HG03045 (cell line): ENCODE results near the gene ATRN.

ENCODE experiments used
- ATAC-seq: cut with Tn5 transposase; IDR thresholded peaks from one replicate; pipeline ENCODE4 v1.9.1; 2021; ENCODE audit warnings: mild to moderate bottlenecking, moderate library complexity; ENCODE audit not compliant: unreplicated experiment

Gene ATRN

GRCh38 chr20:3621111-3621510, 150.3 kb downstream of the ATRN start:
- no peak for ATAC-seq

GRCh38 chr20:3622406-3622805, 151.6 kb downstream of the ATRN start:
- ATAC-seq = no peak

DNA sequence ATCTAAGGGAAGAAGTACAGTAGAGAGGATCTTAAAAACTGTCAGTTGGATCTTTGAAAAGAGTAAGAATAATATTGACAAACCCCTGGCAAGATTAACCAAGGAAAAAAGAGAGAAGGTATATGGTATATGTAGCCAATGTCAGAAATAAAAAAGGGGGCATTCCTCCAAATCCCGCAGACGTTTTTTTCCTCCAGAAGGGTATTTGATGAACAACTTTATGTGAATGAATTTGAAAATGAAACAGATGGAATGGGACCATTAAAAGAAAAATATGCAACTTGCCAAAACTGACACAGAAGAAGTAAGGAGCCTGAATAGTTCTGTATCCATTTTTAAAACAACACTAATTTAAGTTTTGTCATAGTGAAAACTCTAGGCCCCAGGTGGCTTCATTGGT, 156.7 kb downstream of the ATRN start:
- ATAC-seq = no peak

GRCh38 chr20:3628502-3629314, 157.9 kb downstream of the ATRN start:
- no peak for ATAC-seq

DNA sequence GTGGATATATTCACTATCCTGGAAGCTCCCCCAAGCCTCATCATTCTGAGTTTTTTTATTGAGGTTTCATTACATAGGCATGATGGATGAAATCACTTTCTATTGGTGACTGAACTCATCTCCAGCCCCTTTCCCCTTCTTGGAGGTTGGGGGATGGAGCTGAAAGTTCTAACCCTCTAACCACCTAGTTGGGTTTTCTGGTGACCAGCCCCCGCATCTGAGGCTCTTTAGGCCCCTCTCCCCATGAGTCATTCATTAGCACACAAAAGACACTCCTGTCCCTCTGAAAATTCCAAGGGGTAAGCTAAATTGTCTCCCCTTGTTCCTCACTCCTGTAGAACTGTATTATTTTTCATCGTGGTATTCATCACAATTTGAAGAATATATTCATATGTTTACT, 159.1 kb downstream of the ATRN start:
- no peak for ATAC-seq

- ATAC-seq = no peak
These were observed 159.6 kb downstream of the ATRN start for GRCh38 chr20:3630429-3630828.

DNA sequence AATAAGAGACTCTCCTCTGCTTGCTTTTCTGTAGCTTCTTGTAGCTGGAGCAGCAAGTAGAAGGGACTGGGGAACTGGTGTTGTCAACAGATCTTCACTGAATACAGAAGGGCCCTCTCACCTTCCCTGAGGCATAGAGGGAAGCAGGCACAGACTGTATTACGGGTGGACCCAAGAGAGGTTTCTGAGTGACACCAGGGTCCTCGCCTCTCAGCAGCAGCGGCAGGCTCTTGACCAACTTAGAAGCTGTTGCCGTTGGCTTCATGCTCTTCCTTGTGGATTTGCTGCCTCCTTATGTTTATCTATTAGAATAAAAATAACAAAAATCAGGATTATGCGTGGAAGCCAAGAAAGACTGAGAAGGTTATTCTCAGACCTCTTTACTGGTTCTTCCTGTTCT, 160.7 kb downstream of the ATRN start:
- no peak for ATAC-seq

GRCh38 chr20:3632311-3633004, 161.6 kb downstream of the ATRN start:
- no peak for ATAC-seq

- no peak for ATAC-seq
These were observed 163.2 kb downstream of the ATRN start for GRCh38 chr20:3633913-3634478.

GRCh38 chr20:3635346-3635745, 164.5 kb downstream of the ATRN start:
- no peak for ATAC-seq

- no peak for ATAC-seq
These were observed 169.4 kb downstream of the ATRN start for GRCh38 chr20:3640259-3640658.

DNA sequence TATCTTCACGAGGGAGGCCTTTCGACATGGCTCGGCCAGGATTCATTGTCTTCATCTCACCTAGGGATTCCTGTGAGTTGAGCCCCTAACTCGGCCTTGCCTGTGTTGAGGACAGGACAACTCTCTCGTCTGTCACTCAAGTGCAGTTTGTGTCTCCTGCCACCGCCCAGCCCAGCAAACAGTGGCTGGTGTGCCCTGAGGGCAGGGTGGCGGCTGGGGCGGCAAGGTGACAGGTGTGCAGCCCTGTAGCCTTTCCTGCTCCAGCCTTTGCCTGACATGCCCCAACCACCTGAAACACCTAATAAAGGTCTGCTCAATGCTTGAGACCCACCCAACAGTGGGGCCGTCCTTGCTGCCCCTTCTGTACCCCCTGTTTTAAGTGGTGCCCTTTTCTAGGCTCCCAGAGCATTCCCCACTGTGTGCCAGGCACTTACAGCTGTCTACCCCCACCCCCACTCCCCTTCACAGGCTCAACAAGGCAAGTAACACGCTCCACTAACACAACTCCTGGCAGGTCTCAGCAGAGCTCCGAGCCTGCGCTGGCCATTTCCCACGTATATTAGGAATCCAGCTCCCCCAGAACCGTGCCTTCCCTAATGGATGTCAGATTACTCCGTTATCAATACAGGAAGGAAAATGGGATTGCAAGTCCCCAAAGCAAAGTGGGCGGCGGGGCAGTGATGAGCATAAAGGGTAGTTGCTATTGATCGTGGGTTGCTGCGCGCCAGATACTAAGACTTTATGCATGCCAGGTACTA, 174.7 kb downstream of the ATRN start:
- ATAC-seq = no peak

- ATAC-seq = no peak
These were observed 175.2 kb downstream of the ATRN start for GRCh38 chr20:3646067-3646440.

GRCh38 chr20:3646651-3647050, 175.8 kb downstream of the ATRN start:
- ATAC-seq = no peak

- no peak for ATAC-seq
These were observed 176.7 kb downstream of the ATRN start for GRCh38 chr20:3647473-3647872.

- no peak for ATAC-seq
These were observed 178.1 kb downstream of the ATRN start for GRCh38 chr20:3648951-3649350.

DNA sequence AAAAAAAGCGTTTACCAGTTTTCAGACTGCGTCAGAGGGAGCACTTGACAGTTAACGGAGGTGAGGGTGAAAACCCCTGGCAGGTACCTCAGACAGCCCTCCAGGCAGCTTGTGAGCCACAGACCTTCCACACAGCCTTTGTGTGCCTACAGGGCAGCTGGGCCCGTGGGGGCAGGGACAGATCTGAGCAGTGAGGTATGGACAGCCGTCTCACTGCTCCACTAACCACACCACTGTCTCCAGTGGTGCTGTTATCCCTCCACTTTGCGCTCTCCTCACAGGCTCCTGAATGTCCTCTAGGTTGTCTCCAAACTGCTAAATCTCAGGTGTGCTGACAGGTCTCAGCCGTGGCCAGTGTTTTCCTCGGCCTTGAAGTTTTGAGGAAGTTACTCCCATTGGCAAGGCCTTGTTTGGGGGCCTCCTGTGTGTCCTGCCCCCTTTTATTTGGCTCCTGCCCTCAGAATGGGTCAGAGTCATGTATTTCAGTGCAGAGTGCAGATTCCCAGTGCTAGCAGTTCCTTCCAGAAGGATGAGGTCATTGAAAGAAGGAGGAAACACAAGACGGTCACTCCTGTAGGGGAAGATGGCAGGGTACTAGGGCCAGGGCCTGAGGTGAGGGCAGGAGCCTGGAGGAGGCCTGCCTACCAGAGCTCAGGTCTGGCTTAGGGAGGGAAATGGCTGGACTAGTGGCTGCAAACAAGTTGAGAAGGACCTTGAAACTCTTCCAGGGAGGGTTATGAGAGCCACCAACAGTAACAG, 180.6 kb downstream of the ATRN start:
- ATAC-seq = no peak

- no peak for ATAC-seq
These were observed 181.4 kb downstream of the ATRN start for GRCh38 chr20:3652221-3652620.

GRCh38 chr20:3652676-3653596, 182.1 kb downstream of the ATRN start:
- ATAC-seq = no peak

- ATAC-seq = no peak
These were observed 183.1 kb downstream of the ATRN start for GRCh38 chr20:3653921-3654320.
